ENCODE results near the gene PSAP. TPM values are rescaled to one million over a fixed set of nuclear protein-coding genes. Genes with fewer than 3 reads are reported as not detected.

PSAP gene
- total and polyA plus RNA-seq, 2 experiments from 2014 or later = 151 to 391 TPM

DNA sequence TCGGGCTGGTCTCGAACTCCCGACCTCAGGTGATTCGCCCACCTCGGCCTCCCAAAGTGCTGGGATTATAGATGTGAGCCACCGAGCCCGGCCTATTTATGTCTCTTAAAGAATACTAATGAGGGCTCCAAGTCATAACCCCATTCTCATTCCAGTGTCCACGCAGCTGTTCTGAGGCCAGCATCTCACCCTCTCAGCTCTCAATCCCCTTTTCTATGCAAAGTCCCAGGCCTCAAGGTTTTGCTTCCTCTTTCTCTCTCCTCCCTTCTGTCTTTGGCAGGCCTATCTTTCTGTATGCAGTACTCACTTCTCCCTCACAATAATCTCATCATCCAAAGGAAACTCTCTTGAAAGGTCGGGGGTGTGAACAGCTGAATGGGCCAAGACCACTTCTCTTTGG is 49.7 kb downstream of the PSAP start (continued):
- TF ChIP-seq, protein P1, sequence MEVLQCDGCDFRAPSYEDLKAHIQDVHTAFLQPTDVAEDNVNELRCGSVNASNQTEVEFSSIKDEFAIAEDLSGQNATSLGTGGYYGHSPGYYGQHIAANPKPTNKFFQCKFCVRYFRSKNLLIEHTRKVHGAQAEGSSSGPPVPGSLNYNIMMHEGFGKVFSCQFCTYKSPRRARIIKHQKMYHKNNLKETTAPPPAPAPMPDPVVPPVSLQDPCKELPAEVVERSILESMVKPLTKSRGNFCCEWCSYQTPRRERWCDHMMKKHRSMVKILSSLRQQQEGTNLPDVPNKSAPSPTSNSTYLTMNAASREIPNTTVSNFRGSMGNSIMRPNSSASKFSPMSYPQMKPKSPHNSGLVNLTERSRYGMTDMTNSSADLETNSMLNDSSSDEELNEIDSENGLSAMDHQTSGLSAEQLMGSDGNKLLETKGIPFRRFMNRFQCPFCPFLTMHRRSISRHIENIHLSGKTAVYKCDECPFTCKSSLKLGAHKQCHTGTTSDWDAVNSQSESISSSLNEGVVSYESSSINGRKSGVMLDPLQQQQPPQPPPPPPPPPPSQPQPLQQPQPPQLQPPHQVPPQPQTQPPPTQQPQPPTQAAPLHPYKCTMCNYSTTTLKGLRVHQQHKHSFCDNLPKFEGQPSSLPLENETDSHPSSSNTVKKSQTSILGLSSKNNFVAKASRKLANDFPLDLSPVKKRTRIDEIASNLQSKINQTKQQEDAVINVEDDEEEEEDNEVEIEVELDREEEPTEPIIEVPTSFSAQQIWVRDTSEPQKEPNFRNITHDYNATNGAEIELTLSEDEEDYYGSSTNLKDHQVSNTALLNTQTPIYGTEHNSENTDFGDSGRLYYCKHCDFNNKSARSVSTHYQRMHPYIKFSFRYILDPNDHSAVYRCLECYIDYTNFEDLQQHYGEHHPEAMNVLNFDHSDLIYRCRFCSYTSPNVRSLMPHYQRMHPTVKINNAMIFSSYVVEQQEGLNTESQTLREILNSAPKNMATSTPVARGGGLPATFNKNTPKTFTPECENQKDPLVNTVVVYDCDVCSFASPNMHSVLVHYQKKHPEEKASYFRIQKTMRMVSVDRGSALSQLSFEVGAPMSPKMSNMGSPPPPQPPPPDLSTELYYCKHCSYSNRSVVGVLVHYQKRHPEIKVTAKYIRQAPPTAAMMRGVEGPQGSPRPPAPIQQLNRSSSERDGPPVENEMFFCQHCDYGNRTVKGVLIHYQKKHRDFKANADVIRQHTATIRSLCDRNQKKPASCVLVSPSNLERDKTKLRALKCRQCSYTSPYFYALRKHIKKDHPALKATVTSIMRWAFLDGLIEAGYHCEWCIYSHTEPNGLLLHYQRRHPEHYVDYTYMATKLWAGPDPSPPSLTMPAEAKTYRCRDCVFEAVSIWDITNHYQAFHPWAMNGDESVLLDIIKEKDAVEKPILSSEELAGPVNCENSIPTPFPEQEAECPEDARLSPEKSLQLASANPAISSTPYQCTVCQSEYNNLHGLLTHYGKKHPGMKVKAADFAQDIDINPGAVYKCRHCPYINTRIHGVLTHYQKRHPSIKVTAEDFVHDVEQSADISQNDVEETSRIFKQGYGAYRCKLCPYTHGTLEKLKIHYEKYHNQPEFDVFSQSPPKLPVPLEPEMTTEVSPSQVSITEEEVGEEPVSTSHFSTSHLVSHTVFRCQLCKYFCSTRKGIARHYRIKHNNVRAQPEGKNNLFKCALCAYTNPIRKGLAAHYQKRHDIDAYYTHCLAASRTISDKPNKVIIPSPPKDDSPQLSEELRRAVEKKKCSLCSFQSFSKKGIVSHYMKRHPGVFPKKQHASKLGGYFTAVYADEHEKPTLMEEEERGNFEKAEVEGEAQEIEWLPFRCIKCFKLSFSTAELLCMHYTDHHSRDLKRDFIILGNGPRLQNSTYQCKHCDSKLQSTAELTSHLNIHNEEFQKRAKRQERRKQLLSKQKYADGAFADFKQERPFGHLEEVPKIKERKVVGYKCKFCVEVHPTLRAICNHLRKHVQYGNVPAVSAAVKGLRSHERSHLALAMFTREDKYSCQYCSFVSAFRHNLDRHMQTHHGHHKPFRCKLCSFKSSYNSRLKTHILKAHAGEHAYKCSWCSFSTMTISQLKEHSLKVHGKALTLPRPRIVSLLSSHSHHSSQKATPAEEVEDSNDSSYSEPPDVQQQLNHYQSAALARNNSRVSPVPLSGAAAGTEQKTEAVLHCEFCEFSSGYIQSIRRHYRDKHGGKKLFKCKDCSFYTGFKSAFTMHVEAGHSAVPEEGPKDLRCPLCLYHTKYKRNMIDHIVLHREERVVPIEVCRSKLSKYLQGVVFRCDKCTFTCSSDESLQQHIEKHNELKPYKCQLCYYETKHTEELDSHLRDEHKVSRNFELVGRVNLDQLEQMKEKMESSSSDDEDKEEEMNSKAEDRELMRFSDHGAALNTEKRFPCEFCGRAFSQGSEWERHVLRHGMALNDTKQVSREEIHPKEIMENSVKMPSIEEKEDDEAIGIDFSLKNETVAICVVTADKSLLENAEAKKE (CRISPR knock-in tag; IDR thresholded peaks at IDR 0.05) = no peak
- TF ChIP-seq STAT1 (IDR thresholded peaks at IDR 0.05; ENCODE audit: unreplicated experiment) = no peak

DNA sequence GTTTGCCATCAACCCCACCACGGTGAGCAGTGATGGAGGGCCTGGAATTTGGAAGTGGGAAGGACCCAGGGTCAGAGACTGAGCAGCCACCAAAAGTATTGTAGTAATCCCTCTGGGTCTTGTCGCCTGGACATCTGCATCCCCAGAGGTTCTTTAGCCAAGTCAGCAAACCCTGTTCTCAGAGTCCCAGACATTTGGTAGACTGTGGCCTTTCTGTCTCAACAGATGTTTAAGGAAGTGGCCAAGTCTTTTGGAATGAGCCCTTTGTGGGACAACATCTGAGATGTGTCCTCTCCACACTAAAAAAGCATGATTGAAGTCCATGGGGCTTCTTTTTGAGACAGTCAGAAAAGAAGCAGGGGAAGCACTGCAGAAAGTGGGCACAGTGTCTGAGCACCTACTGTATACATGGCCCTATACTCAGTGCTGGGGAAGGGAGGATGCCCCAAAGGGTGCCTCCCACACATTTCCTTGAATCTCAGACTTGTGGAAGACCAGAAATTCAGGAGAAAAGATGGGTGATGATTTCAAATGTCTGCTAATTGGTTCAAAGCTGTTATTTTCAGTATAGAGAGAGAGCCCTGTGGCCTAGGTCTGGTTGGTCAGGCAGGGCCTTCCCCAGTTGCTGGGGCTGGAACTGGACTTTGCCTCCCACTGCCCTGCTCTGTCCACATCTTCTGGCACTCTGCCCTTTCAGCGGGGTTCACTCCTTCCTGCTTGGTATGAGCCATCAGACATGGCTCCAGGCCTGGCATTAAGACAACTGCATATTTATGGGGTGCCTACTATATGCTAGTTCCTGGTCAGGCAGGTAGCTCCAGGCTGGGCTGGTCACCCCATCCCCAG is 51.2 kb downstream of the PSAP start:
- no peak for ATAC-seq
- peaks cover 10% of the 10 kb centered on the region for H3K27me3 Mint-ChIP-seq (ENCODE audit: insufficient read depth, low read depth, poor library complexity)
- Histone ChIP-seq H3K4me1 (ENCODE audit: insufficient read depth) (no peaks in the 10 kb centered on the region), H3K27me3 (ENCODE audit: insufficient read depth) (no peaks in the 10 kb centered on the region), H3K36me3 (ENCODE audit: insufficient read depth) (no peaks in the 10 kb centered on the region), H3K4me3 (no peak overlapping the region), H3K27ac (ENCODE audit: low read depth) (no peak overlapping the region), H3K9me2 (ENCODE audit: insufficient read depth) (no peaks in the 10 kb centered on the region), H2AFZ (no peak overlapping the region), H4K20me1 (replicated peaks; ENCODE audit: insufficient read depth) (no peaks in the 10 kb centered on the region), H3K4me2 (no peak overlapping the region), H3K79me2 (replicated peaks; ENCODE audit: insufficient read depth) (no peaks in the 10 kb centered on the region), H3F3A (replicated peaks; ENCODE audit: low read depth) (no peaks in the 10 kb centered on the region)
- no peak overlapping the region for H3K27ac Mint-ChIP-seq
- no peaks in the 10 kb centered on the region for H3K9me3 Mint-ChIP-seq
- H3K36me3 Mint-ChIP-seq (ENCODE audit: low read depth) = no peaks in the 10 kb centered on the region
- H3K4me3 Mint-ChIP-seq = no peak overlapping the region
- H3K4me1 Mint-ChIP-seq = no peaks in the 10 kb centered on the region
- DNase-seq (ENCODE audit: low spot score) = no peak
- TF ChIP-seq ZNF331 (CRISPR knock-in tag; IDR thresholded peaks at IDR 0.05; ENCODE audit: low read depth) (no peak), ZNF114 (CRISPR knock-in tag; IDR thresholded peaks at IDR 0.05) (no peak), EZH2 (IDR thresholded peaks at IDR 0.05; ENCODE audit: low read depth, unreplicated experiment) (no peak), STAT1 (IDR thresholded peaks at IDR 0.05; ENCODE audit: unreplicated experiment) (no peak), JUNB (IDR thresholded peaks at IDR 0.05; ENCODE audit: unreplicated experiment) (no peak)
- TF ChIP-seq, protein P1 (CRISPR knock-in tag; IDR thresholded peaks at IDR 0.05) = no peak
- TF ChIP-seq, protein P2, sequence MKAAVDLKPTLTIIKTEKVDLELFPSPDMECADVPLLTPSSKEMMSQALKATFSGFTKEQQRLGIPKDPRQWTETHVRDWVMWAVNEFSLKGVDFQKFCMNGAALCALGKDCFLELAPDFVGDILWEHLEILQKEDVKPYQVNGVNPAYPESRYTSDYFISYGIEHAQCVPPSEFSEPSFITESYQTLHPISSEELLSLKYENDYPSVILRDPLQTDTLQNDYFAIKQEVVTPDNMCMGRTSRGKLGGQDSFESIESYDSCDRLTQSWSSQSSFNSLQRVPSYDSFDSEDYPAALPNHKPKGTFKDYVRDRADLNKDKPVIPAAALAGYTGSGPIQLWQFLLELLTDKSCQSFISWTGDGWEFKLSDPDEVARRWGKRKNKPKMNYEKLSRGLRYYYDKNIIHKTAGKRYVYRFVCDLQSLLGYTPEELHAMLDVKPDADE (IDR thresholded peaks at IDR 0.05) = no peak
